Measurements from ENCODE around the gene SBK3. TPM values are rescaled to one million over a fixed set of nuclear protein-coding genes. Genes with fewer than 3 reads are reported as not detected.

The SBK3 gene
- total and polyA plus RNA-seq, 2 of the 8 experiments (the other 6 are each of a cell fraction or from before 2014, with no cell fraction given): 0.76 to 1.5 TPM

- Histone ChIP-seq H3K79me2 (ENCODE audit: control insufficient read depth in 1 of 2, insufficient read depth in 2 of 2, low read length in 2 of 2) (no peaks in the 10 kb centered on the region), H3K23me2 (ENCODE audit: low read depth, low read length) (peaks cover 14% of the 10 kb centered on the region; the same call in 1 of the 2 replicates), H4K5ac (ENCODE audit: insufficient read length, low read depth, low read length) (no peak overlapping the region), H2BK5ac (ENCODE audit: low read depth, low read length) (peak overlapping the region; percentile 10; the same call in 1 of the 2 replicates), H3K9me3 (ENCODE audit: insufficient read depth in 2 of 2, low read depth in 1 of 2, low read length in 1 of 2) (no peaks in the 10 kb centered on the region), H2AFZ (ENCODE audit: low read length) (no peak overlapping the region), H3K27ac (ENCODE audit: low read depth, low read length) (no peak overlapping the region), H3K36me3 (ENCODE audit: control insufficient read depth in 2 of 4, insufficient read depth in 4 of 4, low read length in 3 of 4) (no peaks in the 10 kb centered on the region; a peak in 1 of 8 replicates), H3K9ac (replicated peaks in 1 of 4; ENCODE audit: extremely low read depth in 1 of 4, low read depth in 3 of 4, low read length in 3 of 4) (no peak overlapping the region), H4K20me1 (replicated peaks in 1 of 2; ENCODE audit: control insufficient read depth in 1 of 2, insufficient read depth in 2 of 2, low read length in 2 of 2) (peaks cover 0 to 3% of the 10 kb centered on the region in 2 experiments), H4K91ac (replicated peaks; ENCODE audit: insufficient read length, low read length) (peak overlapping the region; percentile 85), H3K27me3 (replicated peaks in 1 of 4; ENCODE audit: control insufficient read depth in 3 of 4, extremely low read depth in 1 of 4, insufficient read depth in 3 of 4, low read length in 3 of 4) (no peaks in the 10 kb centered on the region; a peak in 3 of 7 replicates), H3K79me1 (ENCODE audit: low read depth, low read length) (no peaks in the 10 kb centered on the region), H2BK12ac (ENCODE audit: low read depth, low read length) (peak overlapping the region; percentile 80; the same call in 1 of the 2 replicates), H4K8ac (ENCODE audit: extremely low read depth, insufficient read depth, low read length) (peak overlapping the region; percentile 73; the same call in 1 of the 2 replicates), H3K4me2 (ENCODE audit: insufficient read depth in 1 of 2, low read depth in 2 of 2, low read length in 2 of 2) (no peak overlapping the region), H3K23ac (ENCODE audit: insufficient read length) (no peak overlapping the region), H3K14ac (ENCODE audit: insufficient read length) (no peak overlapping the region), H3K18ac (ENCODE audit: extremely low read depth, low read length) (no peak overlapping the region), H2AK5ac (ENCODE audit: low read depth, low read length) (peak overlapping the region; percentile 53; the same call in 1 of the 2 replicates), H2BK20ac (ENCODE audit: low read length) (0 out of 2 replicates have a peak overlapping the region, but pooled peaks have one; percentile 34), H3K4ac (replicated peaks; ENCODE audit: insufficient read length, low read depth, low read length) (peak overlapping the region; percentile 94), H2BK120ac (replicated peaks; ENCODE audit: low read depth, low read length) (no peak overlapping the region), H3K4me3 (ENCODE audit: extremely low read depth in 1 of 4, insufficient read depth in 2 of 4, low read depth in 3 of 4, low read length in 4 of 4) (no peak overlapping the region), H3K4me1 (replicated peaks in 1 of 4; ENCODE audit: control insufficient read depth in 3 of 4, insufficient read depth in 4 of 4, low read length in 3 of 4) (peaks cover 0 to 17% (median 5%) of the 10 kb centered on the region in 4 experiments; a peak in 4 of 7 replicates), H2BK15ac (ENCODE audit: low read length) (peak overlapping the region; percentile 88; the same call in 1 of the 2 replicates), H3K56ac (replicated peaks; ENCODE audit: insufficient read length, low read depth, low read length) (no peak overlapping the region)
- no peak for FAIRE-seq
- POLR2A ChIA-PET (ENCODE audit: partially characterized antibody): interaction anchor here (0.9 to 1.3 kb wide), 2 partner anchors 13 to 19 kb away, joined by 3 read pairs; no protein-coding TSS in a partner anchor
- CTCF ChIA-PET (ENCODE audit: partially characterized antibody): interaction anchor here (0.6 to 1.7 kb wide), 3 partner anchors 10 to 94 kb away, joined by 3 to 5 read pairs (median 3); no protein-coding TSS in a partner anchor
- whole genome bisulfite sequencing, 2 experiments (ENCODE audit: extremely low coverage in 1 of 2, insufficient coverage in 1 of 2, insufficient read length in 1 of 2, insufficient replicate concordance in 2 of 2, low coverage in 1 of 2, low lambda C conversion rate in 2 of 2, missing lambda C conversion rate in 1 of 2): 92% methylated on average over 33 of the region's 33 CpGs; no CpG with 5 or more reads in 1 of the 2 experiments
- DNase-seq (ENCODE audit: low read depth in 1 of 2, low spot score in 2 of 2): no peak
- no peak for TF ChIP-seq CBX5 (IDR thresholded peaks at IDR 0.05; ENCODE audit: low read depth, low read length)
- TF ChIP-seq POU5F1 (IDR thresholded peaks at IDR 0.05; ENCODE audit: low read depth, low read length): no peak
- TF ChIP-seq SP1 (IDR thresholded peaks at IDR 0.05; ENCODE audit: low read depth, low read length): no peak
- no peak for TF ChIP-seq RFX5 (IDR thresholded peaks at IDR 0.05; ENCODE audit: borderline replicate concordance, low read depth, low read length)
- no peak for TF ChIP-seq CEBPB (IDR thresholded peaks at IDR 0.05; ENCODE audit: low read depth, low read length)
- TF ChIP-seq SIN3A (conservative IDR thresholded peaks at IDR 0.05 in 1 of 2, IDR thresholded peaks at IDR 0.05 in 1 of 2; ENCODE audit: low read depth in 1 of 2, low read length in 2 of 2): no peak
- no peak for TF ChIP-seq RNF2 (IDR thresholded peaks at IDR 0.05; ENCODE audit: borderline replicate concordance, low read depth, low read length, missing control alignments, poor library complexity, severe bottlenecking)
- TF ChIP-seq ATF3 (IDR thresholded peaks at IDR 0.05; ENCODE audit: insufficient read depth, low read depth, low read length): no peak
- no peak for TF ChIP-seq FOSL1 (IDR thresholded peaks at IDR 0.05; ENCODE audit: insufficient read depth, low read depth, low read length)
Observed at GRCh38 chr19:55539090-55539984, 6.0 kb downstream of the SBK3 start.
